K562 (cell line): ENCODE data around the gene PTGFR. TPM values are rescaled to one million over a fixed set of nuclear protein-coding genes. Genes with fewer than 3 reads are reported as not detected.

Experiments used
- ATAC-seq: fragments of 200-7000 bp; cut with Tn5 transposase; 3 replicates; pipeline ENCODE4 v1.9.1; 2020; ENCODE audit warnings: moderate library complexity
- BruUV-seq: library from RNA; stranded (reverse); fragments of 400-500 nt; replicated peaks from 2 replicates; lab custom pipeline; 2021; lab: Mats Ljungman, UMichigan
- CTCF ChIA-PET: fragments of 300-600 bp; formaldehyde crosslinking; extraction: SDS; loops from one replicate; lab custom pipeline; 2021; ENCODE audit warnings: low intra/inter-chr PET ratio; lab: Yijun Ruan, JAX
- POLR2A ChIA-PET: fragments of 300-600, 350-650 bp; sonication (Branson Sonifier 250); formaldehyde crosslinking; extraction: SDS; loops from one replicate; lab custom pipeline; 2021; ENCODE audit warnings: antibody characterized with exemption, inconsistent platforms; lab: Yijun Ruan, JAX
- DNase-seq, 4 experiments: peaks; one replicate each; pipeline versions ENCODE4 v3.0.0 to v3.0.0-alpha.2; 2011 to 2018; ENCODE audit warnings: low spot score in 3 of 4, mixed read lengths in 3 of 4; ENCODE audit errors: extremely low read depth in 1 of 4
- FAIRE-seq: peaks from 2 replicates; lab custom pipeline; 2011; peaks lifted over from hg19 to GRCh38; lab: Jason Lieb, UNC
- H2AFZ ChIP-seq: 2 replicates; pipeline ENCODE4 v1.6.0; 2011; ENCODE audit warnings: low read depth, low read length, control low read depth, inconsistent platforms
- H3K27ac ChIP-seq: fragments of 200-600 bp; 3 replicates; pipeline ENCODE4 v1.8.0; 2011; ENCODE audit warnings: low read depth, mild to moderate bottlenecking, control low read depth, inconsistent platforms, low read length, moderate library complexity, mixed read lengths; ENCODE audit errors: extremely low read depth
- H3K27me3 ChIP-seq, 2 experiments: fragments of 300-600 bp in 1 of 2; 2 replicates in 1 of 2; 3 replicates in 1 of 2; pipeline versions ENCODE4 v1.6.0 to v1.8.0; 2011; ENCODE audit warnings: inconsistent platforms in 2 of 2, low read length in 2 of 2, mild to moderate bottlenecking in 1 of 2, mixed read lengths in 1 of 2, moderate library complexity in 1 of 2; ENCODE audit not compliant: control insufficient read depth in 2 of 2, insufficient read depth in 2 of 2
- H3K36me3 ChIP-seq: fragments of 300-600 bp; 3 replicates; pipeline ENCODE4 v1.8.0; 2011; ENCODE audit warnings: mild to moderate bottlenecking, low read length, inconsistent platforms; ENCODE audit not compliant: control insufficient read depth, insufficient read depth
- H3K4me1 ChIP-seq, 2 experiments: fragments of 200-600 bp in 1 of 2; replicated peaks in 1 of 2; 2 replicates in 1 of 2; 3 replicates in 1 of 2; pipeline versions ENCODE4 v1.5.1 to v1.8.0; 2011; ENCODE audit warnings: inconsistent platforms in 2 of 2, low read length in 2 of 2, mild to moderate bottlenecking in 1 of 2, mixed read lengths in 1 of 2, moderate library complexity in 1 of 2; ENCODE audit not compliant: control insufficient read depth in 2 of 2, insufficient read depth in 2 of 2
- H3K4me2 ChIP-seq: 2 replicates; pipeline ENCODE4 v1.6.1; 2011; ENCODE audit warnings: low read length, control low read depth, inconsistent platforms, mixed read lengths; ENCODE audit not compliant: insufficient read depth
- H3K4me3 ChIP-seq: fragments of 200-600 bp; sonication (generic), shearing (Covaris generic); 2 replicates; pipeline ENCODE4 v1.5.1; 2016; ENCODE audit warnings: control low read depth, inconsistent platforms
- H3K79me2 ChIP-seq: fragments of 200-600 bp; 3 replicates; pipeline ENCODE4 v1.8.0; 2011; ENCODE audit warnings: low read length, inconsistent platforms; ENCODE audit not compliant: control insufficient read depth, insufficient read depth
- H3K9ac ChIP-seq, 2 experiments: 2 replicates each; pipeline versions ENCODE4 v1.6.0 to v1.6.1; 2011; ENCODE audit warnings: low read depth in 2 of 2, low read length in 2 of 2, control low read depth in 1 of 2, inconsistent platforms in 1 of 2, mild to moderate bottlenecking in 1 of 2, mixed read lengths in 1 of 2; ENCODE audit not compliant: insufficient read depth in 1 of 2
- H3K9me1 ChIP-seq: one replicate; pipeline ENCODE4 v1.6.0; 2011; ENCODE audit warnings: inconsistent platforms, mild to moderate bottlenecking, low read length, moderate library complexity; ENCODE audit not compliant: control insufficient read depth, insufficient read depth
- H3K9me3 ChIP-seq: replicated peaks from 2 replicates; pipeline ENCODE4 v1.5.1; 2011; ENCODE audit warnings: low read depth, low read length, inconsistent platforms; ENCODE audit not compliant: control insufficient read depth, insufficient read depth
- H4K20me1 ChIP-seq: replicated peaks from 2 replicates; pipeline ENCODE4 v1.6.1; 2011; ENCODE audit warnings: low read length, inconsistent platforms, mixed read lengths; ENCODE audit not compliant: control insufficient read depth, insufficient read depth
- COPS2 ChIP-seq: fragments of 450-650 bp; conservative IDR thresholded peaks from 2 replicates; pipeline ENCODE4 v1.6.1; 2016; ENCODE audit warnings: mild to moderate bottlenecking, moderate library complexity
- DMBX1 ChIP-seq: fragments of 250-450 bp; sonication (Bioruptor Pico); IDR thresholded peaks from 2 replicates; pipeline ENCODE4 v1.8.0; 2022; ENCODE audit warnings: inconsistent platforms, mild to moderate bottlenecking, moderate library complexity, borderline replicate concordance
- ELF4 ChIP-seq: fragments of 450-650 bp; formaldehyde crosslinking; IDR thresholded peaks from 2 replicates; pipeline ENCODE4 v1.4.0; 2022; ENCODE audit warnings: missing genetic modification characterization
- ILK ChIP-seq: fragments of 450-650 bp; IDR thresholded peaks from 2 replicates; pipeline ENCODE4 v1.6.1; 2016; ENCODE audit warnings: missing genetic modification characterization, low read depth, mild to moderate bottlenecking, missing compliant biosample characterization, moderate library complexity, borderline replicate concordance
- MEF2A ChIP-seq: IDR thresholded peaks from 2 replicates; pipeline ENCODE4 v1.6.1; 2011; ENCODE audit warnings: low read depth, mild to moderate bottlenecking, low read length, moderate library complexity; ENCODE audit not compliant: control insufficient read depth
- SIRT6 ChIP-seq: IDR thresholded peaks from one replicate; pipeline ENCODE4 v1.6.1; 2012; ENCODE audit warnings: low read depth, mild to moderate bottlenecking, control low read depth, inconsistent platforms, low read length, moderate library complexity
- SIX5 ChIP-seq, 2 experiments: IDR thresholded peaks; 2 replicates each; pipeline ENCODE4 v1.6.1; 2011; ENCODE audit warnings: low read length in 2 of 2, borderline replicate concordance in 1 of 2, low read depth in 1 of 2, mild to moderate bottlenecking in 1 of 2, moderate library complexity in 1 of 2; ENCODE audit not compliant: insufficient read depth in 1 of 2
- TAF1 ChIP-seq: IDR thresholded peaks from 2 replicates; pipeline ENCODE4 v1.6.1; 2011; ENCODE audit warnings: mild to moderate bottlenecking, low read length, moderate library complexity; ENCODE audit not compliant: insufficient read depth, control insufficient read depth, severe bottlenecking; ENCODE audit errors: extremely low read depth
- WGBS: fragments of 100-300 bp; shearing (Covaris generic); methylation state at CpG from one replicate; pipeline ENCODE4 v1.1.6; 2016; ENCODE audit warnings: low coverage, mixed read lengths; ENCODE audit not compliant: insufficient coverage; ENCODE audit errors: missing lambda C conversion rate; 5-methylcytosine and 5-hydroxymethylcytosine counted together
- in situ Hi-C: fragments of 300-500 bp; cut with MboI; formaldehyde crosslinking; loops from 4 replicates; pipeline ENCODE4 v1.15.0; 2018; ENCODE audit warnings: inconsistent platforms, mixed read lengths
- intact Hi-C: fragments of 100-400 bp; cut with micrococcal nuclease; formaldehyde crosslinking; loops from 2 replicates; pipeline ENCODE4 v1.14.2; 2022
- polyA plus RNA-seq, 8 experiments: library from polyadenylated mRNA; depleted of rRNA in 4 of 8; stranded (reverse) in 5 of 8; unstranded in 3 of 8; fragments of >200 nt; fragmentation: Nextera tagmentation in 2 of 8; fragmentation: Illumina TruSeq in 1 of 8; extraction: Ambion mirVana in 2 of 8; extraction: Trizol in 1 of 8; gene quantifications; 2 replicates each; pipeline versions ENCODE4 v1.2.1 to v1.2.3, GENCODE V29; 2011 to 2014; ENCODE audit warnings: inconsistent platforms in 1 of 8, missing spikeins in 1 of 8
- total RNA-seq, 7 experiments: library from RNA; depleted of rRNA in 6 of 7; stranded (reverse); fragments of >200 nt in 6 of 7; fragmentation: Illumina TruSeq in 2 of 7; extraction: Trizol in 2 of 7; gene quantifications; 2 replicates each; pipeline versions ENCODE4 v1.2.1 to v1.2.3, GENCODE V29; 2011 to 2021; ENCODE audit warnings: low replicate concordance in 1 of 7

PTGFR gene
- total and polyA plus RNA-seq, 9 of the 15 experiments (the other 6 are each of a cell fraction or from before 2014, with no cell fraction given), result 0.04 TPM; not detected in 8

- ChIA-PET POLR2A (no interaction called here), CTCF (no interaction called here)
- ATAC-seq (no peak), DNase-seq (no peak)
- intact Hi-C loops, result no loop called here
- H4K20me1 ChIP-seq, result no peaks in the 10 kb centered on the region
- H3K36me3 ChIP-seq, result no peaks in the 10 kb centered on the region
- WGBS, result 0% methylated on average over 1 of the region's 1 CpG
- no TSS peak for BruUV-seq
- no peak overlapping the region for H3K4me2 ChIP-seq
- TF ChIP-seq SIRT6, result no peak
- no peak for TF ChIP-seq SIX5 (IDR thresholded peaks at IDR 0.05; ENCODE audit: borderline replicate concordance in 1 of 2, insufficient read depth in 1 of 2, low read depth in 1 of 2, low read length in 2 of 2)
- no peak for TF ChIP-seq ELF4 (CRISPR knock-in tag)
- no peak for TF ChIP-seq COPS2
- TF ChIP-seq MEF2A, result no peak
- no peak for TF ChIP-seq ILK (tag)
- no peak for TF ChIP-seq DMBX1 (CRISPR knock-in tag)
- no peak for TF ChIP-seq TAF1
- TF ChIP-seq, all 486 proteins: peak for 0
- Histone ChIP-seq H3K79me2 (no peaks in the 10 kb centered on the region), H3K9ac (no peak overlapping the region), H3K9me1 (no peaks in the 10 kb centered on the region), H3K27me3 (no peaks in the 10 kb centered on the region), H2AFZ (no peak overlapping the region), H3K9me3 (no peaks in the 10 kb centered on the region; the same call in 1 of the 2 replicates), H3K4me3 (no peak overlapping the region), H3K4me1 (no peaks in the 10 kb centered on the region), H3K27ac (no peak overlapping the region)
- in situ Hi-C loops, result no loop called here
- FAIRE-seq, result no peak
These were observed 21.2 kb upstream of the PTGFR start for GRCh38 chr1:78469576-78469975.
